DMS79 treated with DMSO at 0.1 percent for 48 hours (cell line): Measurements from ENCODE around the gene PSTPIP1.

Source experiments
- DNase-seq: peaks from one replicate; lab custom pipeline; 2025; lab: John Stamatoyannopoulos, UW

PSTPIP1 gene

GRCh38 chr15:77044228-77045042 lies 49.5 kb downstream of the PSTPIP1 start:
- no peak for DNase-seq

GRCh38 chr15:77045985-77046384 lies 51.1 kb downstream of the PSTPIP1 start:
- DNase-seq, result no peak

- DNase-seq, result no peak
Measured at GRCh38 chr15:77046704-77047412, 51.9 kb downstream of the PSTPIP1 start.

- DNase-seq, result no peak
Measured at GRCh38 chr15:77048135-77048876, 53.4 kb downstream of the PSTPIP1 start.

- DNase-seq, result no peak
Measured at GRCh38 chr15:77052556-77052955, 57.6 kb downstream of the PSTPIP1 start.

GRCh38 chr15:77053709-77054108 lies 58.8 kb downstream of the PSTPIP1 start:
- DNase-seq, result no peak

DNA sequence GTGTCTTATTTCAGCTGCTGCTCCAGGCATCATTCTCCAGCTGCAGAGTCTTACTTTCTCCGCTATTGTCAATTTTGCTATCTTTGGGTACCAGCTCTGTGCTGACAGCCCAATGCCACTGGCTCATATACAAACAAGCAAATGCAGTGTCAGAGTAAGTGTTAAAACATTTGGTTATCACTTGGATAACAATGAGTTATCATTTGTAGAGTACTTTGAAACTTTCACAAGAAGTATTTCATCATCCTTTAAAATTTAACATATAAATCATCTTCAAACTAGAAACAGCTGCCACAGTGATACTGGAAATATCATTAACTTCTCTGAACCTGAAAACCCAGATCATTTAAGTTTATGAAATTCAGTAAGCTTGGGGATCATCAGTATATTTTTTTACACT lies 62.1 kb downstream of the PSTPIP1 start:
- no peak for DNase-seq

GRCh38 chr15:77057685-77058084 lies 62.8 kb downstream of the PSTPIP1 start:
- no peak for DNase-seq

DNA sequence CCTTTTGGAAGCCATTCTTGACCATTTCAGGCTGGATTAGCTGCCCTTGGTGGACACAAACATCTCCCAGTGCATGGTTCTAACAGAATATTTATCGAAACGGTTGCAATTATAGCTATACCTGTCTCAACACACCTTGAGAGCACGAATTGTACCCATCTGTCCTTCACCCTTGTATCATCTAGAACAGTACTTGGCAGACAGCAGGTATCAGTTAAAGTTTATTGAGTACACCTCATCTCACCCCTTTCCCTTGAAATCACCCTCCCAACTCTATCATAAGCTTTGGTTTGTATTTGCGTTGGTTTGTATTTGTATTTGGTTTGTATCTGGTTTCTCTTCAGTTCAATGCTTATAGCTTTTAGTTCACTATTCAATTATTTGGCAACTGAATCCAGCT lies 63.5 kb downstream of the PSTPIP1 start:
- no peak for DNase-seq

DNA sequence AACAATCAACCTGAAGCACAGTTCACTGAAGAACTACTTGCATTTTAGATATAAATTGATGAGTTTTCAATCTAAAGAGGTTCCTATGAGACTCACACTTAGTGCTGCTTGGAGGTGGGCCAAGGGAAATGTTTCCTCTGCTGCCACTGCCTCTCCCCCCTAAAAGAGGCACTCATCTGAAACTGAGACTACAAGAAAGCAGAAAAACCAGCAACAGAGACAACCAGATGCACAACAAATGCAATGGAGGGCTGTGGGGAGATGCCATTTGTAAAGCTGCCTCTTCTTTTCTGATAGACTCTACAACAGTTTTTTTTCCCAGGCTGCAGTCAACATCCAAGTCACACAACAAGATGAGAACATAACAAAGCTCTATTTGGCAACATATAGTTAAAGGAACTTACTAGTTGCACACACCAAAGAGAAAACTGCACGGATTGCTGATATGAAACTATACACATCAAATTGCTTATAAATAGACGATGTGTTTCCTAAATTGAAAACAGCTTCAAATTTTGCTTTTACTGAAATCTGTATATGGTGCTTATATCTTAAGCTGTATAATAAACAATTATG lies 64.9 kb downstream of the PSTPIP1 start:
- DNase-seq, result peak; percentile 38

DNA sequence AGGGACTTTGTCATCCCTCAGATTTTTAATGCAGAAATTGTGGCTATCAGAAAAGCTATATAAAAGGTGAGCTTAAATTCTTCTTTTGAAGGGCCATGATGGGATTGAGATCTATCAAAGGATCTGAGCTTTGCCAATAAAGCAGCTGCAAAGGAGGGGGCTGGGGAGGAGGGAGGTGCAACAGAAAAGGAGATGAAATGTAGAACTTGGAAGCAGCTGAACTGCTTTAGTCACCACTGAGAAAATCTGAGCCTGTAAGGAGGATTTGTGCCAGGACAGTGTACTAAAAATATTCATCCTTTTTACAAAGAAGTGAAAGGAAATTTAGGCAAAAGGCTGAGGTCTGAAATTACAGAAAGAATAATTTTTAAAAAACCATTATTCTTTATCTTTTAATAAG lies 65.6 kb downstream of the PSTPIP1 start:
- no peak for DNase-seq

GRCh38 chr15:77063249-77063648 lies 68.3 kb downstream of the PSTPIP1 start:
- DNase-seq, result no peak

DNA sequence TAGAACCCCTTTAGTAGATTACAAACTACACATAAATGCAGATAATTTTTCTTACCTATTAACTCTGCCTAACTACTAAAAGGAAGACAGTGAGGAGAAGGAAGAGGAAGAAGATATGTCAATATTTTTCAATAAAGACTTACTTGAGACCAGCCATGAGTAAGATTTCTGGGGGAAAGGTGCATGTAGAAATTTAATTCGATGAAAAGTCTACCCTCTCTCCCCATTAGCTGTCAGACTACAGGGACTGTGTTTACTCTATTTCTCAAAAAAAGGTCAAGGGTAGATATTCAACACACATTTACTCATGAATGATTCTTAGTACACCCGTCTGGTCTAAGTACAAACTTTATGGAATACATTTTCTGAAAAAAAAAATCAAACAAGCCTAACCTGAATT lies 69.1 kb downstream of the PSTPIP1 start:
- DNase-seq, result no peak

DNA sequence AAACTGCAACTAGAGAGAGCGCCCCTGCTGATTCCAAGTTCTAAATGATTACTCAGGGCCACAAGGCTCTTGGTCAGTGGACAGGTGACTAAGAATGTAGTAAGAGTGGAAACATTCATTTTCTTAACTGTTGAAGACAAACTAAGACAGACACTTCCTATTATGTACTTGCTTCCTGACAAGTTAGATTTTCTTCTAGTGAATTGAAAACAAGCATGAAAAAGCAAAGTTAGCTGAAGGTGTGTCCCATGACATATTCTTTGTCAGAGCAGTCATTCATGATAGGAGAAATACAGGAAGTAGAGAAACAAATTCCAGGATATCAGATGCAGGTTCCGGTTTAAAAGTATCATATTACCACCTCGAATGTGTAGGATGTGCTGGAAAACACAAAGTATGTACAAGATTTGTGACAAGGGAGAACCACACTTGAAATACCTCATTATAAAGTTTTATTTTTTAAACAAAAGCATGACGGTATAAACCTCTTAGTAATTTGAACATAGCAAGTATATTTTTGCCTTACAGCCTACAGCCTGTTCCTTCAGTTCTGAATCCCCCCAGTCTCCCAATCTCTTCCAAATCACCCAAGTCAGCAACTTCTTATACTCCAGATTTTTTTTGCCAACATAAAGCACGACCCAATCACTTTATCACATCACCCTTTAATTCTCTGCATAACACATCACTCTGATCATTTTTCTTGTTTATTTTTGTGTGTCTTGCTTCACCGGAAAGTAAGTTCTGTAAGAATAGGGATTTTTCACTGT lies 69.8 kb downstream of the PSTPIP1 start:
- DNase-seq, result no peak

GRCh38 chr15:77066971-77067690 lies 72.2 kb downstream of the PSTPIP1 start:
- peak; percentile 26 for DNase-seq

GRCh38 chr15:77067691-77068367 lies 72.9 kb downstream of the PSTPIP1 start:
- no peak for DNase-seq

DNA sequence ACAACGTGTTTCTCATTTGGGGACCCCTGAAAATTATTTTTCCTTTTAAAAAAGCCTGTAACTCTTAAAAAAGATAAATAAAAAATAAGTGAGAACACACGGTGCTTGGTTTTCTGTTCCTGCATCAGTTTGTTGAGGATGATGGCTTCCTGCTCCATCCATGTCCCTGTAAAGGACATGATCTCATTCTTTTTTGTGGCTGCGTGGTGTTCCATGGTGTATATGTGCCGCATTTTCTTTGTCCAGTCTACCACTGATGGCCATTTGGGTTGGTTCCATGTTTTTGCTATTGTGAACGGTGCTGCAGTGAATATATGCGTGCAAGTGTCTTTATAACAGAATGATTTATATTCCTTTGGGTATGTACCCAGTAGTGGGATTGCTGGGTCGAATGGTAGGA lies 73.7 kb downstream of the PSTPIP1 start:
- DNase-seq, result no peak

- peak; percentile 28 for DNase-seq
Measured at GRCh38 chr15:77069521-77070121, 74.7 kb downstream of the PSTPIP1 start.

DNA sequence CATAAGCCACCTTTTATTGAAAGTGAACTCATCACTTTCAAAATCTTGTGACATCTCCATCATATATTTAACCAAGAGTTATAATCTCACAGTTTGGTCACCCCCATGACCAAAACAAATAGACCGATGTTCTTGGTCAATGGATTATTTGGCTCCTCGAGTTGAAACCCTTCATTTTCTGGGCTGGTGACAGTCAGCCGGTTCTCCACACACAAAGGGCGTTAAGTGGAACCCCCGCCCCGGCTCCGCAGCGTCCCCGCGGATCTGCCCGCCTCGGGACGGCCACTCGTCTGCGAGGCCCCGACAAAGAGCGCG lies 75.2 kb downstream of the PSTPIP1 start:
- DNase-seq, result no peak
